Posterior cingulate gyrus (tissue), 11 donors: Measurements from ENCODE around the gene CYP4F2.
"Not testable (repeated sequence)": the region's sequence is repeated elsewhere in the genome, so short reads cannot be mapped to it uniquely, and the experiment has no call there.

Experiments used
- DNase-seq, 10 donors: peaks; one replicate each; pipeline versions ENCODE4 v3.0.0 to v3.0.0-alpha.2; 2020 to 2021; ENCODE audit warnings: mixed read lengths in 3 of 10
- intact Hi-C: fragments of 100-400 bp; cut with DNase I; formaldehyde crosslinking; loops from one replicate; pipeline ENCODE4 v1.15.1; 2023

Gene CYP4F2

DNA sequence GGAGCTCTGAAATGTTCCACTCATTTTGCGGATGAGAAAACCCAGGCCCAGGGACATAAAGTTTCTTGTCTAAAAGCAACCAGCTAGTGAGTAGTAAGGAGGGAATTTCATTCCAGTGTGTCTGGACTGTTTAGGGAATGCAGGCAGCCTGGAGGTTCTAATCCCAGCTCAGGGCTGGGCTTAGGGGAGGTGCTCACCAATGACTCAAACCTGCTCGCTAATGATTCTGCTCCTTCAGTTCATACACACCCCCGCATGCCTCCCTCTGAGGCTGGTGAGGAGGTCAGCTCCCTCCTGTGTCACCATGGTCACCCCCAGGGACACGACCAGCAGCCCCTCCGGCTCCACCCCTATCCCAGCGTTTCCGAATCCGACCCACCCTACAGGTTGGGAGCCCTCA is 34.6 kb downstream of the CYP4F2 start:
- DNase-seq: no peak
- intact Hi-C loops: no loop called here

DNA sequence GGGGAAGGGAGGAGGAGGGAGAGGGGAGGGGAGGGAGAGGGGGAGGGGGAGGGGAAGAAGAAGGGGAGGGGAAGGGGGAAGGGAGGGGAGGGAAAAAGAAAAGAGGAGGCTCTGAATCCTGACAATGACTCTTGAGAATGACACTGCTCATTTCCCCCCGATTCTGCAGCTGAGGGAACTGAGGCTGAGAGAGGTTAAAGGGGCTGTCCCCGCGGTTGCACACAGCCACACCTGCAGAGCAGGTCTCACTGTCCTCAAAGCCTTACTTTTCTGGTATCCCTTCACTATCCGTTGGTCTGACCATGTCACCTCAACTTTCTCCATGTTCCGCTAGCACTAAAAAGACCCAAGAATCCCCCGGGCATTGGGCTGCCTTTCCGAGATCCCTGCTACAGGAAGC is 35.4 kb downstream of the CYP4F2 start:
- no peak for DNase-seq
- intact Hi-C loops: no loop called here

GRCh38 chr19:15860522-15860921 is 37.4 kb downstream of the CYP4F2 start:
- DNase-seq: no peak
- intact Hi-C loops: no loop called here

DNA sequence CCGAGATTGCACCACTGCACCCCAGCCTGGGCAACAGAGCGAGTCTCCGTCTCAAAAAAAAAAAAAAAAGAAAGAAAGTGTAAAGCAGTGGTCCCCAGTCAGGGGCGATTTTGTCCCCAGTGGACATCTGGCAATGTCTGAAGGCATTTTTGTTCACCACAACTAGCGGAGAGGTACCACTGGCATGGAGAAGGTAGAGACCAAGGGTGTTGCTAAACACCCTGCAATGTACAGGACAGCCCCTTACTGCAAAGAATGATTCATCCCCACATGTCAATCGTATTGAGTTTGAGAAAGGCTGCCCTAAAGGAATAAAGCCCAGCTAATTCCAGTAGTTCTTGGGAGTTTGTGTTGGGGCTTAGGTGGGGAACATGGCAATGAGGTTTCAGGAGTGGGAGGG is 38.7 kb downstream of the CYP4F2 start:
- no peak for DNase-seq
- intact Hi-C loops: no loop called here

DNA sequence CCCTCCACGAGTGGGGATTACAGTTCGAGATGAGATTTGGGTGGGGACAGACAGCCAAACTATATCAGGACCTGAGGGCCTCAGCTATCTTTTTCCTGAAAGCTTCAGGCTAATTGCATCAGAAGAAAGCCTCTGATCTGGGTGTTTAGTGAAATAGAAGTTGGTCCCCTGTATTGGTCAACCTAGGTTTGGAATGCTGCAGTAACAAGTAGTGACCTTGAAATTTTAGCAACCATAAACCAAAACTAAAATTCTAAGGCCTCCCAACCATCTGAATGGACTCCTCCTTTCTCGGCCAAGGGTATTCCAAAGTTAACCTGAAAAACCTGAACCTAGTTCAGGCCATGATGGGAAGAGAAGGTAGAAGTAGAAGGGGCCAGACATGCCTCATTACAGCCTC is 47.5 kb downstream of the CYP4F2 start:
- intact Hi-C loops: no loop called here
- no peak for DNase-seq

- no peak for DNase-seq
- intact Hi-C loops: no loop called here
These were observed 51.0 kb downstream of the CYP4F2 start for GRCh38 chr19:15846923-15847322.

DNA sequence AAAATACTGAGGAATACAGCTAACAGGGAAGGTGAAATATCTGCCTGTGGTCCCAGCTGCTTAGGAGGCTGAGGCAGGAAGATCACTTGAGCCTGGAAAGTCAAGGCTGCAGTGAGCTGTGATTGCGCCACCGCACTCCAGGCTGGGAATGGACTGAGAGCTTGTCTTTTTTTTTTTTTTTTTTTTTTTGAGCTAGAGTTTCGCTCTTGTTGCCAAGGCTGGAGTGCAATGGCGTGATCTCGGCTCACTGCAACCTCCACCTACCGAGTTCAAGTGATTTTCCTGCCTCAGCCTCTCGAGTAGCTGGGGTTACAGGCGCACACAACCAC is 54.0 kb downstream of the CYP4F2 start:
- intact Hi-C loops, DNase-seq: not testable (repeated sequence)

DNA sequence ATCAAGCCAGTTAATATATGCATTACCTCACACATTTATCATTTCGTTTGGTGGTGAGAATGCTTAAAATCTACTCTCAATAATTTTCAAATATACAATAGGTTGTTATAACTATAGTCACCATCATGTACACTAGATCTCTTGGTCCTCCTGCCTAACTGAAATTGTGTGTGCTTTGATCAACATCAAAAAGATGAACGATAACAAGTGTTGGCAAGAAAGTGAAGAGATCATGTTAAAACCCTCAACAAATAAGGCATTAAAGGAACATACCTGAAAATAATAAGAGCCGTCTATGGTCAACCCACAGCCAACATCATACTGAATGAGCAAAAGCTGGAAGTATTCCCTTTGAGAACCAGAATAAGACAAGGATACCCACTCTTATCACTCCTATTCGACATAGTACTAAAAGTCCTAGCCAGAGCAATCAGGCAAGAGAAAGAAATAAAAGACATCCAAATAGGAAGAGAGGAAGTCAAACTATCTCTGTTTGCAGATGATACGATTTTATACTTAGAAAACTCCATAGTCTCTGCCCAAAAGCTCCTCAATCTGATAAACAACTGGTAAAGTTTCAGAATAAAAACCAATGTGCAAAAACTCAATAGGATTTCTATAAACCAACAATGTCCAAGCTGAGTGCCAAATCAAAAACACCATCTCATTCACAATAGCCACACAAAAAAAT is 54.5 kb downstream of the CYP4F2 start:
- intact Hi-C loops: no loop called here
- no peak for DNase-seq

GRCh38 chr19:15841875-15842569 is 55.9 kb downstream of the CYP4F2 start:
- intact Hi-C loops: no loop called here
- no peak for DNase-seq

GRCh38 chr19:15840833-15841232 is 57.0 kb downstream of the CYP4F2 start:
- intact Hi-C loops: no loop called here
- no peak for DNase-seq

GRCh38 chr19:15839888-15840287 is 58.0 kb downstream of the CYP4F2 start:
- DNase-seq, intact Hi-C loops: not testable (repeated sequence)

GRCh38 chr19:15838351-15838750 is 59.5 kb downstream of the CYP4F2 start:
- intact Hi-C loops: no loop called here
- no peak for DNase-seq

GRCh38 chr19:15837221-15837731 is 60.6 kb downstream of the CYP4F2 start:
- peak in 3 of 10 donors; percentile 3 to 19 (median 16) for DNase-seq
- intact Hi-C loops: no loop called here

- peak; percentile 88 to 99 (median 95) for DNase-seq
- intact Hi-C loops: no loop called here
These were observed 61.3 kb downstream of the CYP4F2 start for GRCh38 chr19:15836330-15837220.

DNA sequence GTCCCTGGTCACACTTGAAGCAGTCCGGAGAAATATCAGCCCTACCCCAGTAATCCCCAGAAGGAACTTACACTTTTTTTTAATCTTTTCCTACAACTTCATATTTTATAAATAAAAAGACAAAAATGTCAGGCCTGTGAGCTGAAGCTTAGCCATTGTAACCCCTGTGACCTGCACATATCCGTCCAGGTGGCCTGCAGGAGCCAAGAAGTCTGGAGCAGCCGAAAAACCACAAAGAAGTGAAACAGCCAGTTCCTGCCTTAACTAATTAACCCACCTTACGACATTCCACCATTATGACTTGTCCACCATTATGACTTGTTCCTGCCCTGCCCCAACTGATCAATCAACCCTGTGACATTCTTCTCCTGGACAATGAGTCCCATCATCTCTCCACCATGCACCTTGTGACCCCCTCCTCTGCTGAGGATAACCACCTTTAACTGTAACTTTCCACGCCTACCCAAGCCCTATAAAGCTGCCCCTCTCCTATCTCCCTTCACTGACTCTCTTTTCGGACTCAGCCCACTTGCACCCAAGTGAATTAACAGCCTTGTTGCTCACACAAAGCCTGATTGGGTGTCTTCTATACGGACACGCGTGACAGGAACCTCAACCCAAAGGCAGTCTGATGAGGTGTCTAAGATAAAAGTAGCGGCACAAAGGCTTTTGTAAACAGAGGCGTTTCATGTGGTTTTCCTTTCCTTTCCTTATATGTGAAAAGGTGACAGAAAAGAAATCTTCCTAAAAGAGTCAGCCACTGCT is 62.1 kb downstream of the CYP4F2 start:
- intact Hi-C loops, DNase-seq: not testable (repeated sequence)

DNA sequence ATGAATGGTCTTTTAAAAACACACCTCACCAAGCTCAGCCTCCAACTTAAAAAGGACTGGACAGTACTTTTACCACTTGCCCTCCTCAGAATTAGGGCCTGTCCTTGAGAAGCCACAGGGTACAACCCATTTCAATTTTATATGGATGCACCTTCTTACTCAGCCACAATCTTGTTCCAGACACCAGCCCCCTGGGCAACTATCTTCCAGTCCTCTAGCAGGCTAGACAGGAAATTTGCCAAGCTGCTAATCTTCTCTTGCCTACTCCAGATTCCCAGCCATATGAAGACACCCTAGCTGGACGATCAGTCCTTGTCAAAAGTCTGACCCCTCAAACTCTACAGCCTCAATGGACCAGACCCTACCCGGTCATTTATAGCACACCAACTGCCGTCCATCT is 63.6 kb downstream of the CYP4F2 start:
- DNase-seq, intact Hi-C loops: not testable (repeated sequence)

- no peak for DNase-seq
- intact Hi-C loops: no loop called here
These were observed 66.2 kb downstream of the CYP4F2 start for GRCh38 chr19:15831626-15832025.

- no peak for DNase-seq
- intact Hi-C loops: no loop called here
These were observed 68.1 kb downstream of the CYP4F2 start for GRCh38 chr19:15829786-15830185.

GRCh38 chr19:15829306-15829698 is 68.6 kb downstream of the CYP4F2 start:
- DNase-seq: peak in 1 of 10 donors; percentile 49
- intact Hi-C loops: no loop called here

DNA sequence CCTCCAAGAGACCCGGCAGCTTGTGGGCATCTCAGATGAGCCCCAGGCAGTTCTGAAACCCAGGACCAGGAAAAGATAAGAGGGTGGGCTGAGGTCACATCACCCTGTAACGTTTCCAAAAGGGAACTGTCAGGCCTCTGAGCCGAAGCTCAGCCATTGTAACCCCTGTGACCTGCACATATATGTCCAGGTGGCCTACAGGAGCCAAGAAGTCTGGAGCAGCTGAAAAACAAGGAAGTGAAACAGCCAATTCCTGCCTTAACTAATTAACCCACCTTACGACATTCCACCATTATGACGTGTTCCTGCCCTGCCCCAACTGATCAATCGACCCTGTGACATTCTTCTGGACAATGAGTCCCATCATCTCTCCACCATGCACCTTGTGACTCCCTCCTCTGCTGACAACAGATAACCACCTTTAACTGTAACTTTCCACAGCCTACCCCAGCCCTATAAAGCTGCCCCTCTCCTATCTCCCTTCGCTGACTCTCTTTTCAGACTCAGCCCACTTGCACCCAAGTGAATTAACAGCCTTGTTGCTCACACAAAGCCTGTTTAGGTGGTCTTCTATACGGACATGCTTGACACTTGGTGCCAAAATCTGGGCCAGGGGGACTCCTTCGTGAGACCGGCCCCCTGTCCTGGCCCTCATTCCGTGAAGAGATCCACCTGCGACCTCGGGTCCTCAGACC is 69.1 kb downstream of the CYP4F2 start:
- intact Hi-C loops: not testable (repeated sequence)

More for the DNA sequence above, 69.1 kb downstream of the CYP4F2 start:
- not testable (repeated sequence) for DNase-seq
